CD4-positive, alpha-beta T cell treated with Interleukin-4 for 1 hour (primary cell): ENCODE results near the gene TCP1.
"Not testable (repeated sequence)": the region's sequence is repeated elsewhere in the genome, so short reads cannot be mapped to it uniquely, and the experiment has no call there.

Experiments
- DNase-seq, 2 donors: peaks; one replicate each; pipeline ENCODE4 v3.0.0-alpha.2; 2020 to 2022

TCP1 gene

DNA sequence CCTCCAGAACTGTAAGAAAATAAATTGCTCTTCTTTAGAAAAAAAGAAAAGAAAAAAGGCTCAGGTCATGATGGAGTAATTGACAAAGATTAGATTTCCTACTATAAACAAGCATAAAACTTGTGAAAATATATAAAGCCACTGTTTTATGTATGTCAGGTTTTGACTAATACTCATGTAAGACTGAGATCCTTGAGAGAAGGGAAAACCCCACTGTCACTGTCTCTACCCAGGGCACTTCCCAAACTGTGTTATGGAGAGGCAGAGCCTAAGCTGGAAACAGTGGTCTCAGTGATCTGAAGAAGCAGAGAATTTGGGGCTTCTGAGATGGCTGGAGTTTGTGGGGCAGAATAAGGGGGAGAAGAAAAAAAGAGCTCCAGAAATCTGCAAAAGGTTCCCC is 19.9 kb downstream of the TCP1 start:
- DNase-seq, result no peak

DNA sequence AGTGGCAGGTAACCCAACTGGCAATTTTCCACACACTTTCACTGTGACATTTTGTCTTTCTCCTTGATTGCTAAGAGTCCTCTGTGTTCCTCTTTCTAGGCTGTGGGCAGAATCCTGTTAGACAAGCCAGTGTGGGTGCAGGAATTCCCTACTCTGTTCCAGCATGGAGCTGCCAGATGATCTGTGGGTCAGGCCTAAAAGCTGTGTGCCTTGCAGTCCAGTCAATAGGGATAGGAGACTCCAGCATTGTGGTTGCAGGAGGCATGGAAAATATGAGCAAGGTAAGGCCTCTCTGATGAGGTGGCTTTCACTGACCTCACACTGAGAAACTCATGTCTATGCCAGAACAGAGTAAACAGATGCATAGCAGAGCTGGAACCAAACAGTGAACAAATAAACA is 22.5 kb downstream of the TCP1 start:
- no peak for DNase-seq

DNA sequence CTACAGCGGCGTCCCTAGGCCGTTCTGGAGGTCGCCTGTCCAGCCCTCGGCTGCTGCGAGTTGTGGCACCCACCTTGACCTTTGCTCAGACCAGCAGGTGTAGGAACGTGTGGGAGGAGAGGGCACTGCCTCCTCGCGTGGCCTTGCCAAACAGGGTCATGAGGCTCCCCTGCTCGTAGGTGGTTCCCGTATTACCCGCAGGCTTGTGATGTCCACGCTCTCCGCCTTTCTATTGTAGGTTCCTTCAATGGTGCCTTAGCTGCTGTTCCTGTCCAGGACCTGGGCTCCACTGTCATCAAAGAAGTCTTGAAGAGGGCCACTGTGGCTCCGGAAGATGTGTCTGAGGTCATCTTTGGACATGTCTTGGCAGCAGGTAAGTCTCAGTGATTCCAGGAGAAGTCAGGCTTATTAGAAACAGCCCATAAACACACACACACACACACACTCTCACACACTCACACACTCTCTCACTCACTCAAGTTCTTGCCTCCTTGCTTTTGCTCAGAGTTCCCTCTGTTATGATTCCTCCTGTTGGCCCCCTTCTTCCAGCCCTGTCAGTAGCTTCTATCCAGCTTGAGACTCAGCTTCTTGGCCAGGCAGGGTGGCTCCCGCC is 26.6 kb downstream of the TCP1 start:
- peak; percentile 46 to 61 for DNase-seq

DNA sequence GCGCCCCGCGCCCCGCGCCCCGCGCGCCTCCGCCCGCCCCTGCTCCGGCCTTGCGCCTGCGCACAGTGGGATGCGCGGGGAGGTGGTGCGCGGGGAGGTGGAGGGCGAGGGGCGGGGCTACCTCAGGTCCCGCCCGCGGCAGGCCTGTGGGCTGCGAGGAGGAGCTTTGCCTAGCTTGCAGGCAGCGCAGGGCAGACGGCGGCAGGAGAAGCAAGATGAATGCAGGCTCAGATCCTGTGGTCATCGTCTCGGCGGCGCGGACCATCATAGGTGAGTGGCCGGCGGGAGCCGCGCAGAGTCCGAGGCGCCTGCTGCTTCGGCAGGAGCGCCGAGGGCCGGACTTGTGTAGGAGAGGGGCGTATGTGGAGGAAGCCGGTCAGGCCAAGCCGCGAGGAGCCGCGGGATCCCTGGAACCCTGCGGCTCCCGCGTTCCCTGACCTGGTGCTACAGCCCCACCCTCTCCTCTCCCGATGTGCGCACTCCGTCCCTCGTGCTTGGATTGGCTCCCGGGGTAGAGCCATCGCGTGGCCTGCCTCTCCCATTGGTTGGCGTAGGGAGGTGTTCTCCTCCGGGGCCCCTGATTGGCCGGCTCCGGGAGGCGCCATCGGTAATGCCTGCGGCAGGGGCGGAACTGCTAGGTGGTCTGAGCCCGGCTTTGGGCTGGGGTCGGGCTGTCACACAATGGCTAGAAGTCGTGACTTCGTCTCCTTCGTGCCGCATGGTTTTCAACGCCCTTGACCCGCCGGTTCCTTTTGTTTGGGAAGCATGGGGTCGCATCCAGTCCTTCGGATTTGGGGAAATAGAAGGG is 27.3 kb downstream of the TCP1 start, which contains the start of gene ACAT2:
TSS of gene ACAT2 (plus strand) at position 173 of the 808 bp plus-strand sequence. CDS start at position 216, 43 bp downstream.
- peak; percentile 94 to 95 for DNase-seq

DNA sequence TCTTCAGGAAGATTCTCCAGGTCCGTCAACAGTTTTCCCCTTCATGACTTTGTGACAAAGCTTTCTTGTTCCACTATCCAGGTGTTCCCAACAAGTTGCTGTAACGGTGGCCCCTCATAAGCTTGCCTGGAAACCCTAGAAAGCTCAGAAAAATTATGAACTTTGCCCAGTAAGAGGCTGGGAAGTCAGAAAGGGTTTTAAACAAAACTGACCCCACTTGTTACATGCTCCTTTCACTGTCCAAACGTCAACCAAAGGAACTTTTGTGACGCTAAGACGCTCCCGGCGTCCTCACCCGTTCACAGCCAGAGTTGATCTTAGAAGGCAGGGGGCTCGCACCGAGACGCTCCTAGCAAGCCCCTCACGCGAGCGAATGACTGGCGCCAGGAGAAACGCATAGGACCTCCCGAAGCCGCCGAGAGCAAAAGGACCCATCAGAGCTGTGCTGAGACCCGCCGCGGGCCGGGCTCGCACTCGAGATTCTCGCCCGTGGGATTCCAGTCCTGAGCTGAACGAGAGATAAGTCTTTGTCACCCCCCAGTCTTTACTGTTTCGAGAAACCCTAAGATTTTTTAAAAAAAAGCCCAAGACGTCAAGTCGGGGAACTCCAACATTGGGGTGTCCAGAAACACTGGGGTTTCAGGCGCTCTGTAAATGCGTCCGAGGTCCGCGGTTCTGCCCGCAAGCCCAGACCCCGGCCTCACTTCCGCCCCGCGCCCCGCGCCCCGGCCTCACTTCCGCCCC is 28.1 kb downstream of the TCP1 start:
- no peak for DNase-seq

DNA sequence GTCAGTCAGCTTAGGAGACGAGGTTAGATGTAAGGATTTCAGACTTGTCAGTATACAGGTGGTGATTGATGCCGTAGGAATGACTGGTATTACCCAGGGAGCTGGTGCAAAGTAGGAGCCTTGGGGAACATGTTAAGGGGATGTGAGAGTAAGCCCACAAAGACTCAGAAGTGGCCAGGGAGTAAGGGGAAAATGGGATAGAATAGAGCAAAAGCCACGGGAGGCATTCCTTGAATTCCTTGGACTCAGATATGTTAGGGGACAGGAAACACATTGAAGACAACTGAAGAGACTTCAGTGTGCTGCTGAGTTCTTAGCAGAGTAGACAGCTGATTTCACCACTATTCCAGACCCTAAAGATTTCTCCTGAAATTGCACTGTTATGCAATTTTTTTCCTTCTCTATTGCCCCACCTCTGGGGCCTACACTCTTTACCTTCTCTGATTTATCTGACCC is 28.8 kb downstream of the TCP1 start:
- DNase-seq, result no peak

DNA sequence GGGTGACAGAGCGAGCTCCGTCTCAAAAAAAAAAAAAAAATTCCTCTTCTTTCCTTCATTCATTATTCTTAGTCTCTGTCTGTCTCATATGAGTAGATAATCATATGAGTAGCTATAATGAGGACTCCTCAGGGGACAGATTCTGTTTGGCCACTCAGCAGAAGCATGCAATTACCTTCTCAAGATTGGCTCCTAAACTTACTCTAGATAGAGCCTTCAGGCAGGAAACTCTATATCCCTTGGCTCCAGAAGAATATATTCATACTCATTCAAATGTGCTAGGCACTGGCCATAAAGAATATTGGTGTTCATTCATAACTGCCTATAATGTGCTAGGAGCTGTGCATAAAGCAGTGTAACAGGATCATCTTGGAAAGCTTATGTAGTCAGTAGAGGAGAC is 29.8 kb downstream of the TCP1 start:
- no peak for DNase-seq

DNA sequence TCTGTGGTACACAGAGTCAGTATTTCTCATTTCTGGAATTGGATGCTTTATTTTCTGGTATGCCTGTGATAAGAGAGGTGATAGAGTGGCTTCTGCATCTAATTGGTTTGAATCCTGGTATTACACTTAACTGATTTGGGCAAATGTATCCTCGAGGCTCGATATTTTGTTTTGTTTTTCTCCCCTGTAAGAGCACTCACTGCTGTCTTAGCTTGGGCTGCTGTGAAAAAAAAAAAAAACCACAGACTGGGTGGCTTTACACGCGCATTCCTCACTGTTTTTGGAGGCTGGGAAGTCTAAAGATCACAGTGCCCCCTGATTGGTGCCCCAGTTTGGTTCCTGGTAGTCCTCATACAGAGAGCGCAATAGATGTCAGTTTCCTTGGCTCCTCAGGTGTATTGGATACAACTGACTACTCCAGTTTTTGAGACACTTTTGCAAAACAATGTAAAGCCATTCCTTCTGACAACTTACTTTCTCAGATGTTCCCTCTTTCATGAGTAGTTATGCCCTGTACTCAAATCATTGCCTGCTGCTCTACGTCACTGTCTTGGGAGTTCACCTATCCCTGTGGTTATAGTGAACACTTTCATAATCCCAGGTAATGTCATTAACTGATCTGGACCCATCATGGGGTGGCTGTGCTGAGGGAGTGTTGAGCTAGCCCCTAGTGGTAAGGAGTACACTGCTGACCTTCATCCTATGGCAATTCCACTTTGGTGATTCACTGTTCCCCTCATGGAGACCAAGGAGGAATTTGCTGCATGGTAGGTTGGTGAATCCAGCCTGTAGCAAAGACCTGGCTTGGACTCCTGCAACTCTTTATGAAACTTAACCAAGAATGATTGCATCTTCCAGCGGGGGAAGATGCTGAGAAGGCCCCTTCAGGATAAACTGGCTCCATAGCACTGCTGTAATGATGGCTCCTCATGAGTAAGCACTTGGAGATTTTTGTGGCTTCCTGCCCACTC is 31.1 kb downstream of the TCP1 start:
- no peak for DNase-seq

DNA sequence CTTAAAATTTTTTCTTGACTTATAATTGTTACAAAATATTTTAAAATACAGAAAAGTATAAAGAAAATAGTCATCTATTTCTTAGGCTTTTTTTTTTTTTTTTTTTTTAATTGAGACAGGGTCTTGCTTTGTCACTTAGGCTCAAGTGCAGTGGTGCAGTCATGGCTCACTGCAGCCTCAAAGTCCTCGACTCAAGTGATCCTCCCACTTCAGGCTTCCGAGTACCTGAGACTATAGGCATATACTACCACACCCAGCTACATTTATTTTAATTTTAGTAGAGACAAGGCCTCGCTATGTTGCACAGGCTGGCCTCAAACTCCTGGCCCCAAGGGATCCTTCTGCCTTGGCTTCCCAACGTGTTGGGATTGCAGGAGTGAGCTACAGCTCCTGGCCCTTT is 32.9 kb downstream of the TCP1 start:
- no peak for DNase-seq

DNA sequence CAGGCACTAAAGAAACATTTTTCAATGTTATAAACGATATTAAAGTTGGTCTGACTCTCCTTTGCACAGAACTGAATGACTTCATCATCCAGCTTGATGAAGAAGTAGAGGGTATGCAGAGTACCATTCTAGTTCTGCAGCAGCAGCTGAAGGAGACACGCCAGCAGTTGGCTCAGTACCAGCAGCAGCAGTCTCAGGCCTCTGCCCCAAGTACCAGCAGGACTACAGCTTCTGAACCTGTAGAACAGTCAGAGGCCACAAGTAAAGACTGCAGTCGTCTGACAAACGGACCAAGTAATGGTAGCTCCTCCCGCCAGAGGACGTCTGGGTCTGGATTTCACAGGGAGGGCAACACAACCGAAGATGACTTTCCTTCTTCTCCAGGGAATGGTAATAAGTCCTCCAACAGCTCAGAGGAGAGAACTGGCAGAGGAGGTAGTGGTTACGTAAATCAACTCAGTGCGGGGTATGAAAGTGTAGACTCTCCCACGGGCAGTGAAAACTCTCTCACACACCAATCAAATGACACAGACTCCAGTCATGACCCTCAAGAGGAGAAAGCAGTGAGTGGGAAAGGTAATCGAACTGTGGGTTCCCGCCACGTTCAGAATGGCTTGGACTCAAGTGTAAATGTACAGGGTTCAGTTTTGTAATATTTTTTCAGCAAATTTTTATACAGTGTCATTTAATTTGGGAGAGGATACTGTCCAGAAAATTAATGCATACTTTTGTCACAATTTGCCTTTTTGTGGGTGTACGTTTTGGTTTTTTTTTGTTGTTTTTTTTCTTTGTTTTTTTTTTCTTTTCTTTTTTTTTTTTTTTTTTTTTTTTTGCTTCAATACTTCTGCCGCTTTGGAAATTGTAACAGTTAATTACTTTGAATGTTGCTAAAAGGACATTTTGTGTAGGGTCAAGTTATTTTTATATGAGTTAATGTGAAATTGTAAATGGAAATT is 34.2 kb downstream of the TCP1 start:
- DNase-seq, result no peak

DNA sequence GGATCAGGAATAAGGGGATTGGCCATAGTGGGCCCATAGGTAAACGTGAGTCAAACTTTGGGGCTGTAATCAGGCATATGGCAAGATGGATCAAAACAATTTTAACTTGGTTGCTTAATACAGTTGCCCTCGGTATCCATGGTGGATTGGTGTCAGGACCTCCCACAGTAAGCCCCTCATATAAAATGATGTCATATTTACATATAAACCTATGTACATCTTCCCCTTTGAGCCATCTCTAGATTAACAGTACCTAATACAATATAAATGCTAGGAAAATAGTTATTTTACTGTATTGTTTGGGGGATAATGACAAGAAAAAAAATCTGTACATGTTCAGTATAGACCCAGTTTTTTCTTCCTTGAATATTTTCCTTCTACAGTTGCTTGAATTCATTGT is 35.0 kb downstream of the TCP1 start:
- no peak for DNase-seq

DNA sequence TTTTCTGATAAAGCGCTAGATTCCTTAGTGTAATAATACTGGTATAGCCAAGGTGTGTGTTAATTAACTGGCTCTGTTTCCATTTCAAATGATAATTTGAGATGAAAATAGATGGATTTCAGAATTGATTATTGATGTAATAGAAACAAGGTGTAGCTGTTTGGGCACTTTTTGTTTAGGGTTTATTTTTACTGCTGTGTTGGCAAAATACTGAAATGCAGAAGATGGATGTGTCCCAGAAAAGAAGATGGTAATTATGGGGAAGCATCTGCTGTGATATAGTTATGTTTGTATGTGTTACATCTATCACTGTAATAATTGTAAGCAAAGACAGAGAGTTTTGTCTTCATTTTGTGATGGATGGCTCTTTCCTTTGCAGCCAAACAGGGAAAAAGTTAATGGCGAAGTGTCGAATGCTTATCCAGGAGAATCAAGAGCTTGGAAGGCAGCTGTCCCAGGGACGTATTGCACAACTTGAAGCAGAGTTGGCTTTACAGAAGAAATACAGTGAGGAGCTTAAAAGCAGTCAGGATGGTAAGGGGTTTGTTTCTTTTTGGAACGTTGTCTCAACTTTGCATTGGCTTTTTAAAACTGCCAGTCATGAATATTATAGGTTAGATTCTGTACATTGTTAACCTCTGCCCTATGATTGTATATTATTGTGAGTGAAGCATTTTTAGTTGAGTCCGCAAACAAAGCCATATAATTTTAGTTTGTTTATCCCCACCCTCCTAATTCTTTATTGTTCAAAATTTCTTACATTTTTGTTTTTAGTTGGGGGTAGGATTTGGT is 36.1 kb downstream of the TCP1 start:
- DNase-seq, result no peak

DNA sequence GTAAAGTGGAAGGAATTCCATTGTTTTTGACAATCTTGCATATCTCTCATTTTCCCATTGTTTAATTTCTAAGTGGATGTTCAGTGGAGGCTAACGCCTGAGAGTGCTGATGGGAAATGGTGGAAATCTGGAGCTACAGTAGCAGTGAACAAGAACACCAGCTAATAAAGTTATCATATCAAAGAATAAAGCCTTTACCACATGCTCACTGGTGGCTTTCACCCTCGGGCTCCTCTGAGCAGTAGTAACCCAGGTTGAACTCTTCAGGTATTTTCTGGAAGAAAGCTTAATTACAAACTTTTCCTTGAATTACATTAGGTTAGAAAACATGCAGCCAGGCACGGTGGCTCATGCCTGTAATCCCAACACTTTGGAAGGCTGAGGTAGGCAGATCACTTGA is 38.0 kb downstream of the TCP1 start:
- DNase-seq, result no peak

DNA sequence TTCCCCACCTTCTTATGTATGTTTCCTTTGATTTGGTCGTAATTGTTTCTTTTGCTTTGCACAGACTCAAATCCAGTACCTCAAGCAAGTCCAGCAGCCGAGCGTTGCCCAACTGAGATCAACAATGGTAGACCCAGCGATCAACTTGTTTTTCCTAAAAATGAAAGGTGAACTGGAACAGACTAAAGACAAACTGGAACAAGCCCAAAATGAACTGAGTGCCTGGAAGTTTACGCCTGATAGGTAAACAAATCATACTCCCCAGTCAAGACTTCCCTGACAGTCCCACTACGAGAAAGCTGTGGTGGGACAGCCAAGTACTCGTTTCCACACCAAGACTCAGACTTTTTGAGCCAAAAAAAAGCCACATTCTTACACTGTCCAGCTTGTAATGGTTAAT is 41.3 kb downstream of the TCP1 start:
- not testable (repeated sequence) for DNase-seq

DNA sequence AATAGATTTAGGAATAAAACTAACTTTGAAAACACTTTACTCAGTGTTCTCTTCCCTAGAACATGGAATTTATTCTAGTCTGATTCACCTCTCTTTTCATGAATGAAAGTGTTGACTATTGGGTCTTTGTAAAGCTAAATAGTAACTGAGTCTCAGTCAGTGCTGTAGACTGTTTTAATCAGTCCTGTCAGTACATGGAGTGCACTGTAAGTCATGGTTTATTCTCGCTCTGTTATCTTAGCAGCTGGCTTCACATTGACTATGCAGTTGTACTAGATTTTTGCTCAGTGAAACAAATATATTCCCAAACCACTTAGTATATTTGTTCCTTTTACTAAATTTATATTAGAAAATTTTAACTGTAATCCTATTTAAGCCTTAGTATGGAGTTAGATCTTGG is 42.6 kb downstream of the TCP1 start:
- DNase-seq, result no peak

DNA sequence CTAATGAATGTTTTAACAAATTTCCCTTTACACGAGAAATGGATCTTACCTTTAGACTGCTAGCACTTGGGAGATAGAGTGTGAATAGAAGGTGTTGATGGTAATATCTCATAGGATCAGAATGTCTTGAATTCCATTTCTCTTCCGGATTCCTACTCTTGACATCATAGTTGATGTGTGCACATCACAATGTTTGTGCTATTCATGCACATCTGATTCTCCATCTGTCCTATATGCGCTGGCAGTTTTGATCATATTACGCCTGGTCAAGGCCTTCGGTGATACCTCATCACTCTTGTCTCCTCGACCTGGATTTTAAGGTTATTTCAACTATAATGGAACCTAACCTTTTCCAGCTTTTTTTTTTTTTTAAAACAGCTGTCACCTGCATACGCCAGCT is 44.3 kb downstream of the TCP1 start:
- DNase-seq, result no peak

DNA sequence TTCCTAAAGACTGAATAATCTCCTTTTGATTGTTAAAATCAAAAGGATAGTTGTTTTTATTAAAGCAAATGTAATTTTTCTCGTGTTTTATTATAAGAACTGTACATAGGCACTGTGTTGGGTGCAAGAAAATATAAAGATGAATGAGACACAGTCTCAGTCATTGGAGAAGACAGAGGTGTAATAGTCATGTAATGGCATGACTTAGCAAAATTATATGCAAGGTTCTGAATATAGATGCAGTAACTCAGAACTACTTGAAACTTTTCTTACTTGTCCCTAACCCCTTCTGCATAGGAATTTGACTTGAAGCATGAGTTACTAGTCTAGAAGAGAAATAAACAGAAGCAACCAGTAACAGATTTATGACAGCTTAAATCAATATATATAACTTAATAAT is 47.2 kb downstream of the TCP1 start:
- no peak for DNase-seq

DNA sequence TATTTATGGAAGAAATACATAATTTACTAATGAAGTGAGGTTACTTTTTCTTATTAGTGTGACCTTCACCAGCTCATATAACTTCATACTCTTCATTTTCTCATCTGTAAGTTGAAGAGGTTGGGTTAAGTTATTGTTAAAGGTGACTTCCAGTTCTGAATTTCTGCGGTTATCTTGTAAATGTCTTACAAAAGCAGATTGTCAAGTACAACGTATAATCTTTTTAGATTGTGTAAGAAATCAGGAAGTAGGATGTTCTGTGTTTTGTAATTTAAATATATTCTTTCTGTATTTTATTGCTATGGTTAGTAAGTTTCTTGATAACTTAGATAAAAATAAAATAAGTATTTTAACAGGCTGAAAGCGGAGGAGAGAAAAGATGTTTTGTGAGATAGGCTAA is 50.1 kb downstream of the TCP1 start:
- DNase-seq, result no peak

DNA sequence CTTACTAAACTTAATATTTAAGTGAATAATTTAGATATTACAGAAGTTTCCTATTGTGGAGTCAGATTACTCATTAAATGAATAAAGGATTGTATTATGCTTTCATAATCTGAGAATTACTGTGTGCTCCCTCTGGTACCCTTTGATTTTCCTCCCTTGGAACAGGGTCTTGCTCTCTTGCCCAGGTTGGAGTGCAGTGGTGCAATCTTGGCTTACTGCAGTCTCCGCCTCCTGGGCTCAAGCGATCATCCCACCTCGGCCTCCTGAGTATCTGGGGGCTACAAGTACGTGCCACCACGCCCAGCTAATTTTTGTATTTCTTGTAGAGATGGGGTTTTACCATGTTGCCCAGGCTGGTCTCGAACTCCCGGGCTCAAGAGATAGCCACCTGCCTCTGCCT is 52.5 kb downstream of the TCP1 start:
- DNase-seq, result no peak

DNA sequence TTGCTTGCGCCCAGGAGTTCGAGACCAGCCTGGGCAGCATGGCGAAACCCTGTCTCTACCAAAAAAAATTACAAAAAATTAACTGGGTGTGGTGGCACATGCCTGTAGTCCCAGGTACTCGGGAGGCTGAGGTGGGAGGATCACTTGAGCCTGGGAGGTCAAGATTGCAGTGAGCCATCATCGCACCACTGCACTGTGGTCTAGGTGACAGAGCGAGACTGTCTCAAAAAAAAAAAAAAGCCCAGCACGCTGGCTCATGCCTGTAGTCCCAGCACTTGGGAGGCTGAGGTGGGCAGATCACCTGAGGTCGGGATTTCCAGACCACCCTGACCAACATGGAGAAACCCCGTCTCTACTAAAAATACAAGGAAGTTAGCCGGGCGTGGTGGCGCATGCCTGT is 56.0 kb downstream of the TCP1 start:
- not testable (repeated sequence) for DNase-seq

DNA sequence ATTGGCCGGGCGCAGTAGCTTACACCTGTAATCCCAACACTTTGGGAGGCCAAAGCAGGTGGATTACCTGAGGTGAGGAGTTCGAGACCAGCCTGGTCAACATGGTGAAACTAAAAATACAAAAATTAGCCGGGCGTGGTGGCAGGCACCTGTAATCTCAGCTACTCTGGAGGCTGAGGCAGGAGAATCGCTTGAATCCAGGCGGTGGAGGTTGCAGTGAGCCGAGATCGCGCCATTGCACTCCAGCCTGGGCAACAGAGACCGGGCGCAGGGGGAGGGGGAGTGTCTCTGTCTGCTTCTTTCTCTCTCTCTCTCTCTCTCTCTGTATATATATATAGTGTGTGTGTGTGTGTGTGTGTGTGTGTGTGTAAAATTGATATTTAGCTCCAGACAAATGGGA is 56.9 kb downstream of the TCP1 start:
- not testable (repeated sequence) for DNase-seq
